HEK293 (cell line): Measurements from ENCODE around the gene IDUA.

Experiments
- CTCF ChIA-PET: fragments of 350-600 bp; formaldehyde crosslinking; extraction: SDS; loops from one replicate; lab custom pipeline; 2021; ENCODE audit warnings: antibody characterized with exemption; lab: Yijun Ruan, JAX
- POLR2A ChIA-PET: fragments of 300-600 bp; formaldehyde crosslinking; extraction: SDS; loops from one replicate; lab custom pipeline; 2020; ENCODE audit warnings: antibody characterized with exemption, inconsistent platforms; lab: Yijun Ruan, JAX
- H3K27ac ChIP-seq: fragments of 200-500 bp; sonication (Bioruptor generic); 2 replicates; pipeline ENCODE4 v1.5.1; 2014; ENCODE audit warnings: low read depth, low read length, control low read depth, inconsistent platforms; ENCODE audit errors: extremely low read depth
- H3K36me3 ChIP-seq, 2 experiments: fragments of 200-500 bp in 1 of 2; sonication (Bioruptor generic) in 1 of 2; 1 replicate in 1 of 2; 2 replicates in 1 of 2; pipeline ENCODE4 v1.5.1; 2014 to 2017; ENCODE audit warnings: inconsistent platforms in 2 of 2, low read length in 2 of 2; ENCODE audit not compliant: control insufficient read depth in 2 of 2, insufficient read depth in 1 of 2
- H3K4me1 ChIP-seq: fragments of 200-500 bp; sonication (Bioruptor generic); 2 replicates; pipeline ENCODE4 v1.5.1; 2014; ENCODE audit warnings: mild to moderate bottlenecking, low read length, inconsistent platforms; ENCODE audit not compliant: control insufficient read depth, insufficient read depth
- H3K4me3 ChIP-seq: 2 replicates; pipeline ENCODE4 v1.5.1; 2011; ENCODE audit warnings: low read depth, mild to moderate bottlenecking, control low read depth, low read length, moderate library complexity
- H3K9me3 ChIP-seq: fragments of 200-500 bp; sonication (Bioruptor generic); 2 replicates; pipeline ENCODE4 v1.5.1; 2014; ENCODE audit warnings: low read depth, low read length, inconsistent platforms; ENCODE audit not compliant: control insufficient read depth, insufficient read depth
- BCL11A ChIP-seq: fragments of 450-650 bp; formaldehyde crosslinking; IDR thresholded peaks from 2 replicates; pipeline ENCODE4 v1.5.1; 2016; ENCODE audit warnings: low read depth, missing biosample characterization, missing genetic modification characterization
- BCL11B ChIP-seq: fragments of 450-650 bp; formaldehyde crosslinking; IDR thresholded peaks from 2 replicates; pipeline ENCODE4 v1.5.1; 2016; ENCODE audit warnings: low read depth, missing biosample characterization, missing genetic modification characterization
- GLI4 ChIP-seq: fragments of 450-650 bp; formaldehyde crosslinking; IDR thresholded peaks from 2 replicates; pipeline ENCODE4 v1.5.1; 2016; ENCODE audit warnings: missing biosample characterization, missing genetic modification characterization
- SP7 ChIP-seq: fragments of 450-650 bp; formaldehyde crosslinking; IDR thresholded peaks from 2 replicates; pipeline ENCODE4 v1.5.1; 2016; ENCODE audit warnings: missing biosample characterization, missing genetic modification characterization
- ZBTB20 ChIP-seq: fragments of 450-650 bp; formaldehyde crosslinking; IDR thresholded peaks from 2 replicates; pipeline ENCODE4 v1.5.1; 2016; ENCODE audit warnings: missing biosample characterization, missing genetic modification characterization
- ZBTB21 ChIP-seq: fragments of 450-650 bp; formaldehyde crosslinking; IDR thresholded peaks from 2 replicates; pipeline ENCODE4 v1.5.1; 2017; ENCODE audit warnings: missing biosample characterization, missing genetic modification characterization
- ZFHX2 ChIP-seq: fragments of 450-650 bp; formaldehyde crosslinking; conservative IDR thresholded peaks from 2 replicates; pipeline ENCODE4 v1.5.1; 2016; ENCODE audit warnings: missing biosample characterization, missing genetic modification characterization
- ZNF112 ChIP-seq: fragments of 450-650 bp; formaldehyde crosslinking; IDR thresholded peaks from 2 replicates; pipeline ENCODE4 v1.5.0; 2017; ENCODE audit warnings: missing biosample characterization, missing genetic modification characterization
- ZNF114 ChIP-seq: fragments of 450-650 bp; formaldehyde crosslinking; IDR thresholded peaks from 2 replicates; pipeline ENCODE4 v1.5.0; 2017; ENCODE audit warnings: missing biosample characterization, missing genetic modification characterization
- ZNF132 ChIP-seq: fragments of 450-650 bp; formaldehyde crosslinking; IDR thresholded peaks from 2 replicates; pipeline ENCODE4 v1.5.1; 2017; ENCODE audit warnings: missing biosample characterization, missing genetic modification characterization, borderline replicate concordance
- ZNF146 ChIP-seq: fragments of 450-650 bp; formaldehyde crosslinking; IDR thresholded peaks from 2 replicates; pipeline ENCODE4 v1.5.1; 2016; ENCODE audit warnings: missing biosample characterization, missing genetic modification characterization
- ZNF174 ChIP-seq: fragments of 450-650 bp; formaldehyde crosslinking; IDR thresholded peaks from 2 replicates; pipeline ENCODE4 v1.5.0; 2017; ENCODE audit warnings: missing biosample characterization, mild to moderate bottlenecking, missing genetic modification characterization
- ZNF19 ChIP-seq: fragments of 450-650 bp; formaldehyde crosslinking; IDR thresholded peaks from 2 replicates; pipeline ENCODE4; 2016; ENCODE audit warnings: missing biosample characterization, missing genetic modification characterization, low read depth
- ZNF221 ChIP-seq: fragments of 450-650 bp; formaldehyde crosslinking; IDR thresholded peaks from 2 replicates; pipeline ENCODE4 v1.5.1; 2017; ENCODE audit warnings: missing biosample characterization, missing genetic modification characterization, borderline replicate concordance
- ZNF248 ChIP-seq: fragments of 450-650 bp; formaldehyde crosslinking; IDR thresholded peaks from 2 replicates; pipeline ENCODE4 v1.5.1; 2017; ENCODE audit warnings: missing biosample characterization, missing genetic modification characterization
- ZNF26 ChIP-seq: fragments of 450-650 bp; formaldehyde crosslinking; IDR thresholded peaks from 2 replicates; pipeline ENCODE4 v1.5.1; 2016; ENCODE audit warnings: missing biosample characterization, missing genetic modification characterization
- ZNF335 ChIP-seq: fragments of 450-650 bp; formaldehyde crosslinking; conservative IDR thresholded peaks from 2 replicates; pipeline ENCODE4 v1.5.1; 2016; ENCODE audit warnings: missing biosample characterization, missing genetic modification characterization
- ZNF350 ChIP-seq: fragments of 450-650 bp; formaldehyde crosslinking; IDR thresholded peaks from 2 replicates; pipeline ENCODE4 v1.5.0; 2017; ENCODE audit warnings: missing biosample characterization, mild to moderate bottlenecking, missing genetic modification characterization
- ZNF394 ChIP-seq: fragments of 450-650 bp; formaldehyde crosslinking; IDR thresholded peaks from 2 replicates; pipeline ENCODE4 v1.5.1; 2016; ENCODE audit warnings: missing biosample characterization, missing genetic modification characterization, mild to moderate bottlenecking, moderate library complexity, borderline replicate concordance
- ZNF677 ChIP-seq: fragments of 450-650 bp; IDR thresholded peaks from 2 replicates; pipeline ENCODE4 v1.5.0; 2018; ENCODE audit warnings: missing biosample characterization, mild to moderate bottlenecking, missing genetic modification characterization, moderate library complexity
- ZNF707 ChIP-seq: fragments of 450-650 bp; formaldehyde crosslinking; IDR thresholded peaks from 2 replicates; pipeline ENCODE4 v1.5.1; 2016; ENCODE audit warnings: missing biosample characterization, missing genetic modification characterization
- ZSCAN23 ChIP-seq: fragments of 450-650 bp; formaldehyde crosslinking; IDR thresholded peaks from 2 replicates; pipeline ENCODE4 v1.5.1; 2016; ENCODE audit warnings: missing biosample characterization, missing genetic modification characterization
- TF ChIP-seq, protein P1 (sequence below): fragments of 450-650 bp; formaldehyde crosslinking; IDR thresholded peaks from 2 replicates; pipeline ENCODE4 v1.5.1; 2016; ENCODE audit warnings: missing biosample characterization, missing genetic modification characterization
- TF ChIP-seq, protein P2 (sequence below): fragments of 450-650 bp; formaldehyde crosslinking; IDR thresholded peaks from 2 replicates; pipeline ENCODE4 v1.5.1; 2016; ENCODE audit warnings: missing biosample characterization, missing genetic modification characterization, low read depth

IDUA gene

GRCh38 chr4:1003271-1004070 is 16.6 kb downstream of the IDUA start:
- H3K4me3 ChIP-seq: no peak overlapping the region
- H3K27ac ChIP-seq: no peak overlapping the region
- ChIA-PET CTCF (no interaction called here), POLR2A (no interaction called here)
- no peak for TF ChIP-seq ZNF707
- no peak for TF ChIP-seq ZNF132 (tag by site-specific recombination)
- TF ChIP-seq ZNF26 (tag by site-specific recombination): no peak
- peak; percentile 52; the same call in 1 of the 2 replicates for TF ChIP-seq BCL11B (tag by site-specific recombination)
- TF ChIP-seq SP7 (tag by site-specific recombination): no peak
- no peak for TF ChIP-seq ZNF221 (tag by site-specific recombination)
- TF ChIP-seq BCL11A (tag by site-specific recombination): 0 out of 2 replicates have a peak, but pooled peaks have one; percentile 31
- TF ChIP-seq, protein P1, sequence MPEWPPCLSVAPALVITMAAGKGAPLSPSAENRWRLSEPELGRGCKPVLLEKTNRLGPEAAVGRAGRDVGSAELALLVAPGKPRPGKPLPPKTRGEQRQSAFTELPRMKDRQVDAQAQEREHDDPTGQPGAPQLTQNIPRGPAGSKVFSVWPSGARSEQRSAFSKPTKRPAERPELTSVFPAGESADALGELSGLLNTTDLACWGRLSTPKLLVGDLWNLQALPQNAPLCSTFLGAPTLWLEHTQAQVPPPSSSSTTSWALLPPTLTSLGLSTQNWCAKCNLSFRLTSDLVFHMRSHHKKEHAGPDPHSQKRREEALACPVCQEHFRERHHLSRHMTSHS: no peak
- no peak for TF ChIP-seq ZNF350
- no peak for TF ChIP-seq GLI4 (tag by site-specific recombination)
- no peak for TF ChIP-seq ZNF335 (tag by site-specific recombination)
- no peak for TF ChIP-seq ZNF394 (tag by site-specific recombination)
- H3K9me3 ChIP-seq: no peaks in the 10 kb centered on the region
- H3K36me3 ChIP-seq: no peaks in the 10 kb centered on the region
- no peaks in the 10 kb centered on the region for H3K4me1 ChIP-seq

DNA sequence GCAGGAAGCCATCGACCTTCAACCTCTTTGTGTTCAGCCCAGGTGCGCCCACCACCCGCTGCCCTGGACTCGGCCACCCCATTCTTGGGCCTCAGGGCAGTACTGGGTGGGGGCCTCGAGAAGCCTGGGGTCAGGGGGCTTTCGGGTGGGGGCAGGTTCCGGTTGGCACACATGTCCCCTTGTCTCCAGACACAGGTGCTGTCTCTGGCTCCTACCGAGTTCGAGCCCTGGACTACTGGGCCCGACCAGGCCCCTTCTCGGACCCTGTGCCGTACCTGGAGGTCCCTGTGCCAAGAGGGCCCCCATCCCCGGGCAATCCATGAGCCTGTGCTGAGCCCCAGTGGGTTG is 17.2 kb downstream of the IDUA start:
- POLR2A ChIA-PET: no interaction called here
- Histone ChIP-seq H3K9me3 (no peaks in the 10 kb centered on the region), H3K4me1 (no peaks in the 10 kb centered on the region), H3K4me3 (no peak overlapping the region), H3K27ac (no peak overlapping the region), H3K36me3 (no peaks in the 10 kb centered on the region)
- TF ChIP-seq ZNF114 (no peak), ZNF248 (tag by site-specific recombination) (no peak), ZNF19 (no peak), ZFHX2 (tag by site-specific recombination) (no peak)
- CTCF ChIA-PET: no interaction called here

GRCh38 chr4:1004557-1005485 is 18.0 kb downstream of the IDUA start:
- ChIA-PET CTCF (no interaction called here), POLR2A (no interaction called here)
- no peaks in the 10 kb centered on the region for H3K4me1 ChIP-seq
- no peaks in the 10 kb centered on the region for H3K36me3 ChIP-seq
- TF ChIP-seq, protein P2, sequence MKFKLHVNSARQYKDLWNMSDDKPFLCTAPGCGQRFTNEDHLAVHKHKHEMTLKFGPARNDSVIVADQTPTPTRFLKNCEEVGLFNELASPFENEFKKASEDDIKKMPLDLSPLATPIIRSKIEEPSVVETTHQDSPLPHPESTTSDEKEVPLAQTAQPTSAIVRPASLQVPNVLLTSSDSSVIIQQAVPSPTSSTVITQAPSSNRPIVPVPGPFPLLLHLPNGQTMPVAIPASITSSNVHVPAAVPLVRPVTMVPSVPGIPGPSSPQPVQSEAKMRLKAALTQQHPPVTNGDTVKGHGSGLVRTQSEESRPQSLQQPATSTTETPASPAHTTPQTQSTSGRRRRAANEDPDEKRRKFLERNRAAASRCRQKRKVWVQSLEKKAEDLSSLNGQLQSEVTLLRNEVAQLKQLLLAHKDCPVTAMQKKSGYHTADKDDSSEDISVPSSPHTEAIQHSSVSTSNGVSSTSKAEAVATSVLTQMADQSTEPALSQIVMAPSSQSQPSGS (tag by site-specific recombination): no peak
- TF ChIP-seq ZNF146 (tag by site-specific recombination) (no peak), ZNF112 (tag by site-specific recombination) (no peak), ZBTB21 (tag by site-specific recombination) (no peak), ZNF174 (tag by site-specific recombination) (no peak), ZSCAN23 (tag by site-specific recombination) (no peak), ZBTB20 (tag by site-specific recombination) (no peak), ZNF677 (tag by site-specific recombination) (no peak)
- TF ChIP-seq, protein P1: no peak
- no peak overlapping the region for H3K4me3 ChIP-seq
- no peak overlapping the region for H3K27ac ChIP-seq
- no peaks in the 10 kb centered on the region for H3K9me3 ChIP-seq
